ENCODE results near the gene C14orf180.

GRCh38 chr14:104577426-104577825 is 2.1 kb upstream of the C14orf180 start:
- no peak for TF ChIP-seq POLR2A (IDR thresholded peaks at IDR 0.05; ENCODE audit: low read depth, low read length)
- TF ChIP-seq PAX5 (IDR thresholded peaks at IDR 0.05; ENCODE audit: insufficient read depth, low read length, severe bottlenecking): no peak
